Heart left ventricle (tissue), 13 donors: ENCODE measurements around the gene CHN1.

Experiments
- POLR2A ChIP-seq, 2 donors: fragments of 450-650 bp; IDR thresholded peaks; one replicate each; pipeline ENCODE4 v1.6.1; 2017; ENCODE audit warnings: antibody characterized with exemption in 2 of 2, mild to moderate bottlenecking in 2 of 2, moderate library complexity in 2 of 2
- TF ChIP-seq, protein P1 (sequence below), 12 donors: fragments of 200-600 bp; sonication (generic) in 4 of 12; IDR thresholded peaks; one replicate each; pipeline versions ENCODE4 v1.5.0 to v1.8.0; 2018 to 2022; ENCODE audit warnings: antibody characterized with exemption in 12 of 12, mild to moderate bottlenecking in 5 of 12
- donor health status: ischemic (EF 13 %, LVEDD 7.1; RV severe dilation, severe dysfunction).
- donor health status: DM: no; HTN: yes; CAD: no.
- donor health status: DM: no; HTN: no; CAD: no.
- donor health status: ischemic (EF 25% LVEDD 6.9; RV normal size, moderate dysfunction).
- donor health status: ischemic (EF 25% LVEDD 5.7; RV mildly dilated, moderate dysfunction).
- donor health status: ischemic (EF 35%, LVEDD 5.7; RV mildly dilated, moderate dysfunction).
- donor health status: nonischemic (EF 11% LVEDD 7.7; RV severe dilation, severe dysfunction).
- donor health status: DM: yes; HTN: yes; CAD: no.
- donor health status: PGD.
- donor health status: ischemic (EF 29% LVEDD 5.4; RV normal size, mild dysfunction).
- donor health status: nonischemic (EF 23%, LVEDD 6.1; RV moderate dilation, normal function).

DNA sequence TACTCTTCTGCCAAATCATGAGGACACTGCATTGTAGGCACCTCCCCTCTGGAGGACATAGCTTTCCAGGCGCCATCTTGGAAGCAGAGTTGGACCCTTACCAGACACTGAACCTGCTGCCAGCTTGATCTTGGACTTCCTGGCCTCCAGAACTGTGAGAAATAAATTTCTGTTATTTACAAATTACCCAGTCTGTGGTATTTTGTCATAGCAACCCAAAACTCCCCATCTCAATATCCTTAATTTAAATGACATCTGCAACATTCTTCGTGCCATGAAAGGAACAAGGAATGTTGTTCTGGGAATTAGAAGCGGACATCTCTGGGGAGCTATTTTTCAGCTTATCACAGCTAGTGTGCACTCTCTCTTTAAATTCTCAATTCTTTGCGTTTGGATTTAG, 183.6 kb downstream of the CHN1 start:
- TF ChIP-seq, protein P1, sequence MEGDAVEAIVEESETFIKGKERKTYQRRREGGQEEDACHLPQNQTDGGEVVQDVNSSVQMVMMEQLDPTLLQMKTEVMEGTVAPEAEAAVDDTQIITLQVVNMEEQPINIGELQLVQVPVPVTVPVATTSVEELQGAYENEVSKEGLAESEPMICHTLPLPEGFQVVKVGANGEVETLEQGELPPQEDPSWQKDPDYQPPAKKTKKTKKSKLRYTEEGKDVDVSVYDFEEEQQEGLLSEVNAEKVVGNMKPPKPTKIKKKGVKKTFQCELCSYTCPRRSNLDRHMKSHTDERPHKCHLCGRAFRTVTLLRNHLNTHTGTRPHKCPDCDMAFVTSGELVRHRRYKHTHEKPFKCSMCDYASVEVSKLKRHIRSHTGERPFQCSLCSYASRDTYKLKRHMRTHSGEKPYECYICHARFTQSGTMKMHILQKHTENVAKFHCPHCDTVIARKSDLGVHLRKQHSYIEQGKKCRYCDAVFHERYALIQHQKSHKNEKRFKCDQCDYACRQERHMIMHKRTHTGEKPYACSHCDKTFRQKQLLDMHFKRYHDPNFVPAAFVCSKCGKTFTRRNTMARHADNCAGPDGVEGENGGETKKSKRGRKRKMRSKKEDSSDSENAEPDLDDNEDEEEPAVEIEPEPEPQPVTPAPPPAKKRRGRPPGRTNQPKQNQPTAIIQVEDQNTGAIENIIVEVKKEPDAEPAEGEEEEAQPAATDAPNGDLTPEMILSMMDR (IDR thresholded peaks at IDR 0.05), result no peak
- TF ChIP-seq POLR2A (IDR thresholded peaks at IDR 0.05), result no peak
